SK-N-SH treated with all-trans-retinoic acid at 6 μM for 48 hours (cell line): ENCODE data around the gene PRKAG2.

Source experiments
- ARNTL ChIP-seq: fragments of 450-650 bp; formaldehyde crosslinking; IDR thresholded peaks from 2 replicates; pipeline ENCODE4 v1.5.0; 2020; ENCODE audit warnings: low read depth, mild to moderate bottlenecking, moderate library complexity, borderline replicate concordance
- BACH2 ChIP-seq: fragments of 250-450 bp; sonication (Bioruptor Pico); IDR thresholded peaks from 2 replicates; pipeline ENCODE4 v1.9.0; 2021; ENCODE audit warnings: mild to moderate bottlenecking, borderline replicate concordance
- GLIS3 ChIP-seq: fragments of 250-450 bp; sonication (Bioruptor Pico); IDR thresholded peaks from 2 replicates; pipeline ENCODE4 v1.5.0; 2020; ENCODE audit warnings: mild to moderate bottlenecking, moderate library complexity
- OSR1 ChIP-seq: fragments of 250-450 bp; sonication (Bioruptor Pico); IDR thresholded peaks from 2 replicates; pipeline ENCODE4 v1.8.0; 2022; ENCODE audit warnings: moderate library complexity, mild to moderate bottlenecking, inconsistent platforms
- PATZ1 ChIP-seq: fragments of 250-450 bp; sonication (Bioruptor Pico); IDR thresholded peaks from 2 replicates; pipeline ENCODE4 v1.8.0; 2020; ENCODE audit warnings: mild to moderate bottlenecking, moderate library complexity, borderline replicate concordance
- POU6F1 ChIP-seq: fragments of 250-450 bp; sonication (Bioruptor Pico); IDR thresholded peaks from 2 replicates; pipeline ENCODE4 v1.8.0; 2021; ENCODE audit warnings: low read depth, mild to moderate bottlenecking, moderate library complexity, borderline replicate concordance
- PPARA ChIP-seq: fragments of 250-450 bp; sonication (Bioruptor Pico); IDR thresholded peaks from 2 replicates; pipeline ENCODE4 v1.5.0; 2020; ENCODE audit warnings: mild to moderate bottlenecking, borderline replicate concordance
- RARB ChIP-seq: fragments of 250-450 bp; sonication (Bioruptor Pico); IDR thresholded peaks from 2 replicates; pipeline ENCODE4 v1.8.0; 2021; ENCODE audit warnings: mild to moderate bottlenecking, moderate library complexity
- TCF4 ChIP-seq: fragments of 250-450 bp; sonication (Bioruptor Pico); IDR thresholded peaks from 2 replicates; pipeline ENCODE4 v1.8.0; 2021; ENCODE audit warnings: mild to moderate bottlenecking, moderate library complexity, borderline replicate concordance
- ZNF565 ChIP-seq: fragments of 450-650 bp; formaldehyde crosslinking; conservative IDR thresholded peaks from 2 replicates; pipeline ENCODE4 v1.5.0; 2020; ENCODE audit warnings: low read depth, mild to moderate bottlenecking, moderate library complexity
- ZNF70 ChIP-seq: fragments of 450-650 bp; formaldehyde crosslinking; IDR thresholded peaks from 2 replicates; pipeline ENCODE4 v1.5.0; 2020; ENCODE audit warnings: mild to moderate bottlenecking, moderate library complexity
- ZNF8 ChIP-seq: fragments of 450-650 bp; formaldehyde crosslinking; IDR thresholded peaks from 2 replicates; pipeline ENCODE4 v1.5.0; 2020; ENCODE audit warnings: mild to moderate bottlenecking, moderate library complexity
- TF ChIP-seq, protein P1 (sequence below): fragments of 250-450 bp; sonication (Bioruptor Pico); IDR thresholded peaks from 2 replicates; pipeline ENCODE4 v1.5.0; 2020; ENCODE audit warnings: mild to moderate bottlenecking, moderate library complexity

GRCh38 chr7:151786936-151787335 is 90.0 kb downstream of the PRKAG2 start:
- TF ChIP-seq PATZ1 (CRISPR knock-in tag): no peak
- TF ChIP-seq, protein P1, sequence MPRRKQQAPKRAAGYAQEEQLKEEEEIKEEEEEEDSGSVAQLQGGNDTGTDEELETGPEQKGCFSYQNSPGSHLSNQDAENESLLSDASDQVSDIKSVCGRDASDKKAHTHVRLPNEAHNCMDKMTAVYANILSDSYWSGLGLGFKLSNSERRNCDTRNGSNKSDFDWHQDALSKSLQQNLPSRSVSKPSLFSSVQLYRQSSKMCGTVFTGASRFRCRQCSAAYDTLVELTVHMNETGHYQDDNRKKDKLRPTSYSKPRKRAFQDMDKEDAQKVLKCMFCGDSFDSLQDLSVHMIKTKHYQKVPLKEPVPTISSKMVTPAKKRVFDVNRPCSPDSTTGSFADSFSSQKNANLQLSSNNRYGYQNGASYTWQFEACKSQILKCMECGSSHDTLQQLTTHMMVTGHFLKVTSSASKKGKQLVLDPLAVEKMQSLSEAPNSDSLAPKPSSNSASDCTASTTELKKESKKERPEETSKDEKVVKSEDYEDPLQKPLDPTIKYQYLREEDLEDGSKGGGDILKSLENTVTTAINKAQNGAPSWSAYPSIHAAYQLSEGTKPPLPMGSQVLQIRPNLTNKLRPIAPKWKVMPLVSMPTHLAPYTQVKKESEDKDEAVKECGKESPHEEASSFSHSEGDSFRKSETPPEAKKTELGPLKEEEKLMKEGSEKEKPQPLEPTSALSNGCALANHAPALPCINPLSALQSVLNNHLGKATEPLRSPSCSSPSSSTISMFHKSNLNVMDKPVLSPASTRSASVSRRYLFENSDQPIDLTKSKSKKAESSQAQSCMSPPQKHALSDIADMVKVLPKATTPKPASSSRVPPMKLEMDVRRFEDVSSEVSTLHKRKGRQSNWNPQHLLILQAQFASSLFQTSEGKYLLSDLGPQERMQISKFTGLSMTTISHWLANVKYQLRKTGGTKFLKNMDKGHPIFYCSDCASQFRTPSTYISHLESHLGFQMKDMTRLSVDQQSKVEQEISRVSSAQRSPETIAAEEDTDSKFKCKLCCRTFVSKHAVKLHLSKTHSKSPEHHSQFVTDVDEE: no peak
- TF ChIP-seq TCF4: no peak
- no peak for TF ChIP-seq PPARA
- no peak for TF ChIP-seq POU6F1 (CRISPR knock-in tag)
- no peak for TF ChIP-seq ZNF70
- no peak for TF ChIP-seq BACH2 (CRISPR knock-in tag)
- no peak for TF ChIP-seq ZNF565 (CRISPR knock-in tag)
- TF ChIP-seq OSR1 (CRISPR knock-in tag): no peak
- no peak for TF ChIP-seq ARNTL
- TF ChIP-seq ZNF8 (CRISPR knock-in tag): no peak
- TF ChIP-seq GLIS3 (CRISPR knock-in tag): no peak
- no peak for TF ChIP-seq RARB
